Loucy (cell line): ENCODE data around the gene AGBL4.

Experiments
- H2AFZ ChIP-seq: fragments of 200-600 bp; sonication (generic); 2 replicates; pipeline ENCODE4 v1.6.0; 2016; ENCODE audit warnings: antibody characterized with exemption, mild to moderate bottlenecking, low read length, moderate library complexity
- H3F3A ChIP-seq: fragments of 200-600 bp; 2 replicates; pipeline ENCODE4 v1.6.0; 2016; ENCODE audit warnings: antibody characterized with exemption, low read depth, mild to moderate bottlenecking
- H3K27me3 ChIP-seq: fragments of 200-600 bp; sonication (generic); 2 replicates; pipeline ENCODE4 v1.6.1; 2014; ENCODE audit warnings: low read length, mild to moderate bottlenecking; ENCODE audit not compliant: insufficient read depth, poor library complexity, severe bottlenecking
- H3K36me3 ChIP-seq: fragments of 200-600 bp; sonication (generic); 2 replicates; pipeline ENCODE4 v1.6.1; 2016; ENCODE audit warnings: low read length; ENCODE audit not compliant: insufficient read depth
- H3K4me1 ChIP-seq: fragments of 200-600 bp; sonication (generic); 2 replicates; pipeline ENCODE4 v1.5.1; 2014; ENCODE audit warnings: low read length, mild to moderate bottlenecking; ENCODE audit not compliant: insufficient read depth, poor library complexity, severe bottlenecking
- H3K4me2 ChIP-seq: fragments of 200-600 bp; sonication (generic); 2 replicates; pipeline ENCODE4 v1.6.0; 2014; ENCODE audit warnings: antibody characterized with exemption, low read length, low read depth, mild to moderate bottlenecking; ENCODE audit not compliant: poor library complexity, severe bottlenecking
- H3K4me3 ChIP-seq: fragments of 200-600 bp; sonication (generic); 2 replicates; pipeline ENCODE4 v1.5.1; 2014; ENCODE audit warnings: low read length, mild to moderate bottlenecking, mixed read lengths; ENCODE audit not compliant: poor library complexity, severe bottlenecking
- H3K79me2 ChIP-seq: fragments of 200-600 bp; sonication (generic); 2 replicates; pipeline ENCODE4 v1.6.1; 2014; ENCODE audit warnings: low read length; ENCODE audit not compliant: insufficient read depth
- H3K9ac ChIP-seq: fragments of 200-600 bp; sonication (generic); 2 replicates; pipeline ENCODE4 v1.6.0; 2014; ENCODE audit warnings: mild to moderate bottlenecking, low read depth, low read length, moderate library complexity; ENCODE audit not compliant: poor library complexity, severe bottlenecking
- H3K9me2 ChIP-seq: fragments of 200-600 bp; sonication (generic); replicated peaks from 2 replicates; pipeline ENCODE4 v1.6.1; 2016; ENCODE audit warnings: low read depth, low read length, mixed read lengths
- H3K9me3 ChIP-seq: fragments of 200-600 bp; sonication (generic); 2 replicates; pipeline ENCODE4 v1.6.1; 2014; ENCODE audit warnings: mild to moderate bottlenecking, antibody characterized with exemption, low read length, low read depth; ENCODE audit not compliant: insufficient read depth
- H4K20me1 ChIP-seq: fragments of 200-600 bp; sonication (generic); 2 replicates; pipeline ENCODE4 v1.6.0; 2014; ENCODE audit warnings: antibody characterized with exemption, low read length, mild to moderate bottlenecking; ENCODE audit not compliant: insufficient read depth, poor library complexity, severe bottlenecking
- CTCF ChIP-seq: fragments of 200-600 bp; sonication (generic); conservative IDR thresholded peaks from 2 replicates; pipeline ENCODE4 v1.5.1; 2014; ENCODE audit warnings: mild to moderate bottlenecking, antibody characterized with exemption, low read length
- EZH2phosphoT487 ChIP-seq: fragments of 200-600 bp; IDR thresholded peaks from 2 replicates; pipeline ENCODE4 v1.6.1; 2018; ENCODE audit warnings: antibody characterized with exemption, mild to moderate bottlenecking, moderate library complexity, borderline replicate concordance

AGBL4 gene

GRCh38 chr1:48680411-48681035, 1343.2 kb downstream of the AGBL4 start:
- Histone ChIP-seq H3F3A (no peaks in the 10 kb centered on the region), H3K4me3 (no peak overlapping the region), H3K9me3 (no peaks in the 10 kb centered on the region), H3K4me1 (no peaks in the 10 kb centered on the region), H3K36me3 (no peaks in the 10 kb centered on the region), H3K79me2 (no peaks in the 10 kb centered on the region), H3K9me2 (no peaks in the 10 kb centered on the region), H4K20me1 (no peaks in the 10 kb centered on the region), H2AFZ (no peak overlapping the region), H3K27me3 (no peaks in the 10 kb centered on the region), H3K4me2 (no peak overlapping the region), H3K9ac (no peak overlapping the region)
- TF ChIP-seq EZH2phosphoT487 (no peak), CTCF (no peak)

GRCh38 chr1:48679859-48680258, 1343.9 kb downstream of the AGBL4 start:
- no peak for TF ChIP-seq EZH2phosphoT487
- no peak for TF ChIP-seq CTCF
- H3K4me2 ChIP-seq, result no peak overlapping the region

DNA sequence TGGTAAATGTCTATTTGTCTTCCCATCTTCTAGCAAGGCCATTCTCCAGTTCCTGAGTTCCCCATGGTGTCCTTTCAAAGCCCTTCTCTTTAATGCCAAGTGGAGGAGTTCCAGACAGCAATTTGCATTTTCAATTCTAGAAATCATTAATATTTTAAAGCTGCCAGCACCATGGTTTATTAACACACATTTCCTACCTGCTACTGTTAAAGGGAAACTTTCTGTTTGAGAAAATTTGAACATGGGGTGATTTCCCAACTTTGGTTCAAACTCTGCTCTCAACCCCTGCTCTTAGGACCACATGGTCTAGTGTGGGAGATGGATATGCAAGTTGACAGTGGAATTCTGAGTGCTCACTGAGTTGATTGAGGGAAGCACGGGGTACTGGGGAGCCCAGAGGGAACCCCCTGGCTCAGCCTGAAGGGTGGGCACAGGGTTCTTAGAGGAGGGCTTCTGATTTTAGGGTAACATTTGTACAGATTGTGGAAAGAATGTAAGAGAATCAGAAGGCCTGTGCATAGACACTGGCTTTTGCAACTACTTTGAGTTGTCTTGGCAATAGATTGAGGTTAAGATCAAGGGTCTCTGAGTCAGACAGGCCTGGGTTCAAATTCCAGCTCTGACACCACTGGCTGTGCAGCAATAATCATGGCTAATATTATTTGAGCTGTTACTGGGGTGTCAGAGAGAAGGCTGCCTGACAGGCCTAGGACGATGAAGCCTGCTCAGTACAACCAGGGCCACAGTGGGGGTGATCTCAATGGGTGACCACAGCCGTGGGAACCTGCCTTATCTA, 1344.8 kb downstream of the AGBL4 start:
- H3K27me3 ChIP-seq, result no peaks in the 10 kb centered on the region
- H3K4me3 ChIP-seq, result no peak overlapping the region
- H3K79me2 ChIP-seq, result no peaks in the 10 kb centered on the region
- no peaks in the 10 kb centered on the region for H4K20me1 ChIP-seq
- TF ChIP-seq CTCF (no peak), EZH2phosphoT487 (no peak)
- H3F3A ChIP-seq, result no peaks in the 10 kb centered on the region
- H3K36me3 ChIP-seq, result no peaks in the 10 kb centered on the region
- H3K9me3 ChIP-seq, result no peaks in the 10 kb centered on the region
- H3K4me1 ChIP-seq, result no peaks in the 10 kb centered on the region
- H2AFZ ChIP-seq, result no peak overlapping the region
- H3K4me2 ChIP-seq, result no peak overlapping the region
- no peaks in the 10 kb centered on the region for H3K9me2 ChIP-seq
- H3K9ac ChIP-seq, result no peak overlapping the region

More at GRCh38 chr1:48679859-48680258, 1343.9 kb downstream of the AGBL4 start:
- Histone ChIP-seq H3F3A (no peaks in the 10 kb centered on the region), H2AFZ (no peak overlapping the region), H3K27me3 (no peaks in the 10 kb centered on the region), H3K9me2 (no peaks in the 10 kb centered on the region), H3K9me3 (no peaks in the 10 kb centered on the region), H3K79me2 (no peaks in the 10 kb centered on the region), H3K4me3 (no peak overlapping the region), H3K4me1 (no peaks in the 10 kb centered on the region), H3K9ac (no peak overlapping the region), H3K36me3 (no peaks in the 10 kb centered on the region), H4K20me1 (no peaks in the 10 kb centered on the region)
